Natural killer cell (primary cell): ENCODE measurements around the gene XK. TPM values are rescaled to one million over a fixed set of nuclear protein-coding genes. Genes with fewer than 3 reads are reported as not detected.

Source experiments
- ATAC-seq, 3 donors: fragments of 150-1000 bp in 2 of 3; fragments of 200-7000 bp in 1 of 3; cut with Tn5 transposase; 1 replicate in 1 of 3; 2 replicates in 2 of 3; pipeline ENCODE4 v1.10.0; 2021; ENCODE audit warnings: mild to moderate bottlenecking in 2 of 3, moderate library complexity in 2 of 3
- DNase-seq, 2 donors: peaks; one replicate each; pipeline versions ENCODE4 v3.0.0 to v3.0.0-alpha.2; 2013 to 2021; ENCODE audit warnings: mixed read lengths in 1 of 2
- H3K27ac ChIP-seq: one replicate; pipeline ENCODE4 v1.5.1; 2013; ENCODE audit warnings: mild to moderate bottlenecking, low read length
- H3K27me3 ChIP-seq: one replicate; pipeline ENCODE4 v1.6.1; 2013; ENCODE audit warnings: low read length; ENCODE audit not compliant: control insufficient read depth, insufficient read depth
- H3K36me3 ChIP-seq: one replicate; pipeline ENCODE4 v1.6.1; 2013; ENCODE audit warnings: low read length; ENCODE audit not compliant: control insufficient read depth, insufficient read depth
- H3K4me1 ChIP-seq: one replicate; pipeline ENCODE4 v1.6.1; 2013; ENCODE audit warnings: low read length; ENCODE audit not compliant: control insufficient read depth, insufficient read depth
- H3K4me3 ChIP-seq: one replicate; pipeline ENCODE4 v1.5.1; 2013; ENCODE audit warnings: low read length
- H3K9me3 ChIP-seq: one replicate; pipeline ENCODE4 v1.6.1; 2013; ENCODE audit warnings: low read length; ENCODE audit not compliant: control insufficient read depth, insufficient read depth
- H3K27ac Mint-ChIP-seq, 2 donors: one replicate each; pipeline ENCODE4 v1.8.0; 2022; ENCODE audit warnings: mild to moderate bottlenecking in 2 of 2, mixed read lengths in 2 of 2, moderate library complexity in 1 of 2
- H3K27me3 Mint-ChIP-seq, 2 donors: one replicate each; pipeline ENCODE4 v1.8.0; 2022; ENCODE audit warnings: low read depth in 2 of 2, mixed read lengths in 2 of 2
- H3K36me3 Mint-ChIP-seq: one replicate; pipeline ENCODE4 v1.8.0; 2022; ENCODE audit warnings: mixed read lengths
- H3K4me1 Mint-ChIP-seq, 2 donors: one replicate each; pipeline ENCODE4 v1.8.0; 2022; ENCODE audit warnings: mixed read lengths in 2 of 2
- H3K4me3 Mint-ChIP-seq: one replicate; pipeline ENCODE4 v1.8.0; 2022; ENCODE audit warnings: mild to moderate bottlenecking, moderate library complexity, mixed read lengths
- H3K9me3 Mint-ChIP-seq, 2 donors: one replicate each; pipeline ENCODE4 v1.8.0; 2022; ENCODE audit warnings: mixed read lengths in 2 of 2
- WGBS: methylation state at CpG from one replicate; pipeline ENCODE4 v1.1.7; 2013; ENCODE audit warnings: missing lambda C conversion rate; ENCODE audit not compliant: insufficient coverage; 5-methylcytosine and 5-hydroxymethylcytosine counted together
- intact Hi-C: fragments of 100-400 bp; cut with micrococcal nuclease; formaldehyde crosslinking; loops from one replicate; pipeline ENCODE4 v1.14.2; 2022
- total RNA-seq, 4 donors: library from RNA; stranded (reverse); fragments of 120-200 nt in 1 of 4; gene quantifications; one replicate each; pipeline versions ENCODE4 v1.2.3 to v1.2.4, GENCODE V29; 2013 to 2022
- TF ChIP-seq, protein P1 (sequence below): fragments of 200-600 bp; IDR thresholded peaks from one replicate; pipeline ENCODE4 v1.8.0; 2022; ENCODE audit warnings: antibody characterized with exemption

The XK gene
- total RNA-seq, 3 donors from 2014 or later (not counting 1 experiment from before 2014, with no cell fraction given): 0.29 to 1.3 (median 0.56) TPM

DNA sequence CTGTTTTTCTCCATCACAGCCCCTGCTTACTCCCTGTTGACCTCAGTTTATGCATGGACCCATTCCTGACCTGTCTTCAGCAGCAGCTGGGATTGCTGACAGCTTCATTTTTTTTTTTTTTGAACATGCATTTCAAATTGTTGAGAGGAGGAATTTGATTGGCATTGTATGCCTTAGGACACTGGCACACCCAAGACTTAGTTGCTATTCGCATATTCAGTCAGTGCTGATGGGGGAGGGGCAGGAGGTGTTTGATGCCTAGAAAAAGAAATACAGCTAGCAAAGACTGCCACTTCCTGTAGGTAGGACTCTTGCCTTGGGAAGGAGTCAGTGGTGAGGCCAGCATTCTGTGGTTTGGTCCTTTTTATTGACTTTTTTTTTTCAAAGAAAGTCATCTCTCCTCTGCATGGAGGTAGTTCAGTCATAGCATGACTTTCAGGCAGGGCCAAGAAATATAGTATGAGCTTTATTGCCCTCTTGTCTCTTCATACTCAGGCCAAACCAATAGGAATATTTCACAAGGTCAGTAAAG, 33.6 kb upstream of the XK start:
- peaks cover 3% of the 10 kb centered on the region for H3K4me1 ChIP-seq
- H3K27me3 Mint-ChIP-seq: no peaks in the 10 kb centered on the region
- no peaks in the 10 kb centered on the region for H3K9me3 Mint-ChIP-seq
- TF ChIP-seq, protein P1, sequence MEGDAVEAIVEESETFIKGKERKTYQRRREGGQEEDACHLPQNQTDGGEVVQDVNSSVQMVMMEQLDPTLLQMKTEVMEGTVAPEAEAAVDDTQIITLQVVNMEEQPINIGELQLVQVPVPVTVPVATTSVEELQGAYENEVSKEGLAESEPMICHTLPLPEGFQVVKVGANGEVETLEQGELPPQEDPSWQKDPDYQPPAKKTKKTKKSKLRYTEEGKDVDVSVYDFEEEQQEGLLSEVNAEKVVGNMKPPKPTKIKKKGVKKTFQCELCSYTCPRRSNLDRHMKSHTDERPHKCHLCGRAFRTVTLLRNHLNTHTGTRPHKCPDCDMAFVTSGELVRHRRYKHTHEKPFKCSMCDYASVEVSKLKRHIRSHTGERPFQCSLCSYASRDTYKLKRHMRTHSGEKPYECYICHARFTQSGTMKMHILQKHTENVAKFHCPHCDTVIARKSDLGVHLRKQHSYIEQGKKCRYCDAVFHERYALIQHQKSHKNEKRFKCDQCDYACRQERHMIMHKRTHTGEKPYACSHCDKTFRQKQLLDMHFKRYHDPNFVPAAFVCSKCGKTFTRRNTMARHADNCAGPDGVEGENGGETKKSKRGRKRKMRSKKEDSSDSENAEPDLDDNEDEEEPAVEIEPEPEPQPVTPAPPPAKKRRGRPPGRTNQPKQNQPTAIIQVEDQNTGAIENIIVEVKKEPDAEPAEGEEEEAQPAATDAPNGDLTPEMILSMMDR: no peak
- H3K27me3 ChIP-seq: no peaks in the 10 kb centered on the region
- intact Hi-C loops: no loop called here
- ATAC-seq (no peak), DNase-seq (no peak)
- no peaks in the 10 kb centered on the region for H3K9me3 ChIP-seq
- H3K36me3 Mint-ChIP-seq: no peaks in the 10 kb centered on the region
- no peak overlapping the region for H3K4me3 Mint-ChIP-seq
- H3K27ac Mint-ChIP-seq: no peak overlapping the region
- no peak overlapping the region for H3K27ac ChIP-seq
- H3K4me1 Mint-ChIP-seq: peaks cover 0 to 6% of the 10 kb centered on the region in 2 donors
- 86% methylated on average over 1 of the region's 1 CpG for WGBS
- H3K4me3 ChIP-seq: no peak overlapping the region
- no peaks in the 10 kb centered on the region for H3K36me3 ChIP-seq

DNA sequence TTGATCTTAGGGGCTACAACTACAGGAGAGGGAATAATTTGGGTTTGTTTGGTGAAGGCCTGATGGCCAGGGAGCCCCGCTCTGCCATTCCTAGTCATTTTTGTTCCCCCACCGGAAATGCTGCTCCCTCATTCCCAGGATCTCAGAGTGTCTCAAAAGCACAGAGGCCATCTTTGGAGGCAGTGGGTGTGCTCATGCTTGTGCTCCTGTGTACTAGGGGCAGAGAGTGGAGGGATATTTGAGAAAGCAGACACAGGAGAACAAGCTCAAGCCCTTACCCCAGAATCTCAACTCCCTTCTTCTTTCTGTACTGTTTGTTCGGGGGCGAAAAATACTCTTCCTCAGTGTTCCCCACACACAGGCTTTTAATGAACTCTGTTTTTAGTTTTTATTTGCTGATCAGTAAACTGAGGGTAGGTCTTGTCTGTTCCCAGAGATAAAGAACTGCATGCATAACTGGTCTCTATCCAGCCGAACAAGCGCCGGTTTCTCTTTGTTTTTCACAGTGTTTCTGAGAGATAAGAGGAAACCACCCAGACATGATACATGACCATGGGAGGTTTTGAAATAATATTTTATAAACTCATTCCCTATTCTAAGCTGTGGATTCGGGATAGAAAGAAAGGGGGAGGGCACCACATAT, 32.9 kb upstream of the XK start:
- intact Hi-C loops: no loop called here
- DNase-seq (no peak), ATAC-seq (no peak)
- TF ChIP-seq, protein P1: no peak
- peaks cover 3% of the 10 kb centered on the region for H3K4me1 ChIP-seq
- H3K9me3 ChIP-seq: no peaks in the 10 kb centered on the region
- H3K27ac ChIP-seq: no peak overlapping the region
- H3K36me3 ChIP-seq: no peaks in the 10 kb centered on the region
- no peaks in the 10 kb centered on the region for H3K27me3 Mint-ChIP-seq
- H3K4me1 Mint-ChIP-seq: peaks cover 0 to 6% of the 10 kb centered on the region in 2 donors
- H3K4me3 ChIP-seq: no peak overlapping the region
- H3K4me3 Mint-ChIP-seq: no peak overlapping the region
- no peaks in the 10 kb centered on the region for H3K27me3 ChIP-seq
- no peaks in the 10 kb centered on the region for H3K36me3 Mint-ChIP-seq
- no peak overlapping the region for H3K27ac Mint-ChIP-seq
- 100% methylated on average over 2 of the region's 8 CpGs for WGBS
- no peaks in the 10 kb centered on the region for H3K9me3 Mint-ChIP-seq

GRCh38 chrX:37653397-37654085, 32.0 kb upstream of the XK start:
- H3K4me3 Mint-ChIP-seq: no peak overlapping the region
- H3K9me3 Mint-ChIP-seq: no peaks in the 10 kb centered on the region
- DNase-seq (no peak), ATAC-seq (no peak)
- no CpG with 5 or more reads among the region's 1 CpG for WGBS
- Histone ChIP-seq H3K9me3 (no peaks in the 10 kb centered on the region), H3K27me3 (no peaks in the 10 kb centered on the region), H3K27ac (no peak overlapping the region), H3K4me1 (peaks cover 3% of the 10 kb centered on the region), H3K4me3 (no peak overlapping the region), H3K36me3 (no peaks in the 10 kb centered on the region)
- H3K27me3 Mint-ChIP-seq: no peaks in the 10 kb centered on the region
- intact Hi-C loops: no loop called here
- TF ChIP-seq, protein P1: no peak
- H3K4me1 Mint-ChIP-seq: peaks cover 0 to 6% of the 10 kb centered on the region in 2 donors
- H3K27ac Mint-ChIP-seq: no peak overlapping the region
- H3K36me3 Mint-ChIP-seq: no peaks in the 10 kb centered on the region
